ENCODE measurements around the gene NR5A1. TPM values are rescaled to one million over a fixed set of nuclear protein-coding genes. Genes with fewer than 3 reads are reported as not detected.

The NR5A1 gene
- polyA plus RNA-seq, 2 of the 4 experiments (the other 2 are of a cell fraction), result not detected

GRCh38 chr9:124544535-124544934 lies 37.3 kb upstream of the NR5A1 start:
- FAIRE-seq (no peak), ATAC-seq (no peak), DNase-seq (ENCODE audit: low read depth in 1 of 2, low spot score in 1 of 2) (no peak)
- WGBS (ENCODE audit: missing lambda C conversion rate), result 93% methylated on average over 2 of the region's 2 CpGs
- Histone ChIP-seq H3K9me3 (no peaks in the 10 kb centered on the region), H3K27ac (no peak overlapping the region), H3K4me2 (no peak overlapping the region), H3K4me1 (no peaks in the 10 kb centered on the region), H3K4me3 (no peak overlapping the region)
- ChIA-PET CTCF (interaction anchor here (0.6 to 9.0 kb wide), 6 partner anchors 8 to 430 kb away, joined by 3 to 74 read pairs (median 4); no protein-coding TSS in a partner anchor), POLR2A (no interaction called here)
- no peak for TF ChIP-seq MAX (IDR thresholded peaks at IDR 0.05)
- TF ChIP-seq FOSB (CRISPR knock-in tag; IDR thresholded peaks at IDR 0.05), result no peak
- no peak for TF ChIP-seq ELK1 (IDR thresholded peaks at IDR 0.05; ENCODE audit: low read depth, low read length)
- no peak for TF ChIP-seq CTCF (IDR thresholded peaks at IDR 0.05)
- TF ChIP-seq TP53 (CRISPR knock-in tag; IDR thresholded peaks at IDR 0.05), result no peak
- no peak for TF ChIP-seq BCL3 (IDR thresholded peaks at IDR 0.05)
- TF ChIP-seq FOSL2 (IDR thresholded peaks at IDR 0.05), result no peak
- TF ChIP-seq FOSL2 (CRISPR knock-in tag; IDR thresholded peaks at IDR 0.05), result no peak
- no peak for TF ChIP-seq MYC (IDR thresholded peaks at IDR 0.05; ENCODE audit: borderline replicate concordance, low read length)
- TF ChIP-seq GATA3 (IDR thresholded peaks at IDR 0.05; ENCODE audit: borderline replicate concordance), result no peak
- TF ChIP-seq NR3C1 (IDR thresholded peaks at IDR 0.05), result no peak
- no peak for TF ChIP-seq RNF2 (IDR thresholded peaks at IDR 0.05; ENCODE audit: borderline replicate concordance, low read depth)
- no peak for TF ChIP-seq SREBF2 (IDR thresholded peaks at IDR 0.05)
- TF ChIP-seq EHMT2 (IDR thresholded peaks at IDR 0.05; ENCODE audit: low read depth), result no peak
- TF ChIP-seq HOXB13 (CRISPR knock-in tag; IDR thresholded peaks at IDR 0.05; ENCODE audit: low read depth), result no peak
- TF ChIP-seq CHD4 (IDR thresholded peaks at IDR 0.05; ENCODE audit: borderline replicate concordance), result no peak

GRCh38 chr9:124541824-124542223 lies 34.6 kb upstream of the NR5A1 start:
- CTCF ChIA-PET, result interaction anchor here (3.0 kb wide), 1 partner anchor 10 kb away, joined by 16 read pairs; no protein-coding TSS in a partner anchor
- Histone ChIP-seq H3K27ac (no peak overlapping the region), H3K9me3 (no peaks in the 10 kb centered on the region), H3K4me2 (no peak overlapping the region), H3K4me3 (no peak overlapping the region), H3K4me1 (no peaks in the 10 kb centered on the region)
- DNase-seq (ENCODE audit: low read depth in 1 of 2, low spot score in 1 of 2) (no peak), ATAC-seq (no peak), FAIRE-seq (no peak)
- POLR2A ChIA-PET, result no interaction called here
- TF ChIP-seq USF2 (IDR thresholded peaks at IDR 0.05) (no peak), RCOR1 (IDR thresholded peaks at IDR 0.05; ENCODE audit: low read depth, low read length) (no peak), RARB (CRISPR knock-in tag; IDR thresholded peaks at IDR 0.05) (no peak), RAD21 (conservative IDR thresholded peaks at IDR 0.05 in 1 of 2, IDR thresholded peaks at IDR 0.05 in 1 of 2) (no peak)

All from A549 (cell line).